ENCODE data around the gene HMG20B. TPM values are rescaled to one million over a fixed set of nuclear protein-coding genes. Genes with fewer than 3 reads are reported as not detected.
A peak's percentile ranks its signal among the peaks of the same experiment; 100 is the strongest.

Gene HMG20B
- total RNA-seq, 1 experiment from 2014 or later, result 115 TPM

DNA sequence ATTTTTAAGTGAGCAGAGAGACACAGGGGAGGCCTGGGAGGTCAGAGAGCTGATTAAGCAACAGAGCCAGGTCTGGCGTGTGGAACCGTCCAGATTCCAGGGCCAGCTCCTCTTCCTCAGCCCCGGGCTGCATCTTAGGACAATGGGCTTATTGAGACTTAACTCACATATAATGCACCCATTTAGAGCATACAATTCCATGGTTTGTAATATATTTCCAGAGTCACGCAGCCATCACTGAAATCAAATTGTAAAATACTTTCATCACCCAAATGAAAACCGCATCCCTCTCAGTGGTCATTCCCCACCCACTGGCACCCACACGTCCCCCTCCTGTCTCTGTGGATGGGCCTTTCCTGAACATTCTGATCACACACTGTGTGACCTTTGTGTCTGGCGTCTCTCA lies 2.1 kb upstream of the HMG20B start:
- Histone ChIP-seq H3K4me1 (replicated peaks; ENCODE audit: insufficient read depth) (peaks cover 6% of the 10 kb centered on the region; the same call in 1 of the 2 replicates), H3K36me3 (ENCODE audit: low read depth) (no peaks in the 10 kb centered on the region), H4K20me1 (ENCODE audit: insufficient read depth) (peaks cover 10% of the 10 kb centered on the region), H3K9me3 (ENCODE audit: insufficient read depth, low read depth) (no peaks in the 10 kb centered on the region), H3F3A (ENCODE audit: insufficient read depth, low read depth) (no peaks in the 10 kb centered on the region), H3K27me3 (ENCODE audit: insufficient read depth, low read depth) (no peaks in the 10 kb centered on the region), H3K9me2 (ENCODE audit: insufficient read depth) (no peaks in the 10 kb centered on the region), H3K4me3 (no peak overlapping the region), H2AFZ (no peak overlapping the region), H3K79me2 (ENCODE audit: low read depth) (peaks cover 6% of the 10 kb centered on the region), H3K4me2 (no peak overlapping the region), H3K27ac (no peak overlapping the region)
- intact Hi-C loops (cut with micrococcal nuclease; ENCODE audit: unreplicated experiment), result no loop called here
- no peak for DNase-seq
- TF ChIP-seq, protein P1, sequence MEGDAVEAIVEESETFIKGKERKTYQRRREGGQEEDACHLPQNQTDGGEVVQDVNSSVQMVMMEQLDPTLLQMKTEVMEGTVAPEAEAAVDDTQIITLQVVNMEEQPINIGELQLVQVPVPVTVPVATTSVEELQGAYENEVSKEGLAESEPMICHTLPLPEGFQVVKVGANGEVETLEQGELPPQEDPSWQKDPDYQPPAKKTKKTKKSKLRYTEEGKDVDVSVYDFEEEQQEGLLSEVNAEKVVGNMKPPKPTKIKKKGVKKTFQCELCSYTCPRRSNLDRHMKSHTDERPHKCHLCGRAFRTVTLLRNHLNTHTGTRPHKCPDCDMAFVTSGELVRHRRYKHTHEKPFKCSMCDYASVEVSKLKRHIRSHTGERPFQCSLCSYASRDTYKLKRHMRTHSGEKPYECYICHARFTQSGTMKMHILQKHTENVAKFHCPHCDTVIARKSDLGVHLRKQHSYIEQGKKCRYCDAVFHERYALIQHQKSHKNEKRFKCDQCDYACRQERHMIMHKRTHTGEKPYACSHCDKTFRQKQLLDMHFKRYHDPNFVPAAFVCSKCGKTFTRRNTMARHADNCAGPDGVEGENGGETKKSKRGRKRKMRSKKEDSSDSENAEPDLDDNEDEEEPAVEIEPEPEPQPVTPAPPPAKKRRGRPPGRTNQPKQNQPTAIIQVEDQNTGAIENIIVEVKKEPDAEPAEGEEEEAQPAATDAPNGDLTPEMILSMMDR (conservative IDR thresholded peaks at IDR 0.05), result no peak
- no peak for TF ChIP-seq EZH2 (IDR thresholded peaks at IDR 0.05; ENCODE audit: low read depth)
- POLR2A ChIA-PET (ENCODE audit: unreplicated experiment), result no interaction called here
- no TSS peak for BruUV-seq (replicated peaks)
- CTCF ChIA-PET, result no interaction called here

DNA sequence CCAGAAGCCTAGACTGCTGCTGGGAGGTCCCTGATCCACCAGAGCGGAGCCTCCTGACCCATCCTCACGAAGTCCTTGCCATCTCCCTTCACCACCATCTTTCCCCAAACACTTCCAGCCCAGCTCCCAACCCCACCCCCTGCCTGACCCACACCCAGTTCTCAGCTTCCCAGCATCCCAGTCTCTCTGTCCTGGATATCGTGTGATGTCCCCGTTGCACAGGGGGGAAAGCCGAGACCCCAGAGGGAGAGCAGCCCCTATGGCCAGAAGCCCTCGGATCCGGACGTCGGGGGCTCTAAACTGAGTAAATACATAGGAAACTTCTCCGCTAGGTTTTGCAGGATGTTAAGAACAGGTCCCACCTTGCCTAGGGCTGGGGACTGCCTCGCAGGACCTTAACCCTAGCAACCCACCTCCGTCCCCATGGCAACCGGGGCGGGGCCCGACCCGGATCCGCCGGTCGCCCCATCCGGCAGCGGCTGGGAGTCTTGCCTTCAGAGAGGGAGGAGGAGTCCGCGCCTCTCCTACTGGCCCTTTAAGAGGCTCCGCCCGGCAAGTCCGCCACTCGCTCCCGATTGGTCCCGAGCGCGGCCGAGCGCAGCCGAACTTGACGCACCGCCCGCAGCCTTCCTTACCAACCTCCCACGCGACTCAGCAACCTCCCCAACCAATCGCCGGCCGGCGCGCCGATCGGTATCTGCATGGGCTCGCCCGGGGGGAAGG lies 451 bp upstream of the HMG20B start:
- Histone ChIP-seq H2AFZ (no peak overlapping the region), H4K20me1 (ENCODE audit: insufficient read depth) (peaks cover 10% of the 10 kb centered on the region), H3K27me3 (ENCODE audit: insufficient read depth, low read depth) (no peaks in the 10 kb centered on the region), H3K9me3 (ENCODE audit: insufficient read depth, low read depth) (no peaks in the 10 kb centered on the region), H3K4me1 (replicated peaks; ENCODE audit: insufficient read depth) (peaks cover 6% of the 10 kb centered on the region; the same call in 1 of the 2 replicates), H3K27ac (no peak overlapping the region), H3K36me3 (ENCODE audit: low read depth) (no peaks in the 10 kb centered on the region), H3K79me2 (ENCODE audit: low read depth) (peaks cover 6% of the 10 kb centered on the region), H3K4me2 (peak overlapping the region; percentile 75), H3F3A (ENCODE audit: insufficient read depth, low read depth) (no peaks in the 10 kb centered on the region; the same call in 1 of the 2 replicates), H3K9me2 (ENCODE audit: insufficient read depth) (no peaks in the 10 kb centered on the region), H3K4me3 (peak overlapping the region; percentile 43; the same call in 1 of the 2 replicates)
- BruUV-seq (replicated peaks), result no TSS peak
- DNase-seq, result peak; percentile 93 to 97
- TF ChIP-seq, protein P1 (conservative IDR thresholded peaks at IDR 0.05), result no peak
- no peak for TF ChIP-seq EZH2 (IDR thresholded peaks at IDR 0.05; ENCODE audit: low read depth)
- ChIA-PET CTCF (no interaction called here), POLR2A (ENCODE audit: unreplicated experiment) (no interaction called here)
- intact Hi-C loops (cut with micrococcal nuclease; ENCODE audit: unreplicated experiment), result no loop called here

DNA sequence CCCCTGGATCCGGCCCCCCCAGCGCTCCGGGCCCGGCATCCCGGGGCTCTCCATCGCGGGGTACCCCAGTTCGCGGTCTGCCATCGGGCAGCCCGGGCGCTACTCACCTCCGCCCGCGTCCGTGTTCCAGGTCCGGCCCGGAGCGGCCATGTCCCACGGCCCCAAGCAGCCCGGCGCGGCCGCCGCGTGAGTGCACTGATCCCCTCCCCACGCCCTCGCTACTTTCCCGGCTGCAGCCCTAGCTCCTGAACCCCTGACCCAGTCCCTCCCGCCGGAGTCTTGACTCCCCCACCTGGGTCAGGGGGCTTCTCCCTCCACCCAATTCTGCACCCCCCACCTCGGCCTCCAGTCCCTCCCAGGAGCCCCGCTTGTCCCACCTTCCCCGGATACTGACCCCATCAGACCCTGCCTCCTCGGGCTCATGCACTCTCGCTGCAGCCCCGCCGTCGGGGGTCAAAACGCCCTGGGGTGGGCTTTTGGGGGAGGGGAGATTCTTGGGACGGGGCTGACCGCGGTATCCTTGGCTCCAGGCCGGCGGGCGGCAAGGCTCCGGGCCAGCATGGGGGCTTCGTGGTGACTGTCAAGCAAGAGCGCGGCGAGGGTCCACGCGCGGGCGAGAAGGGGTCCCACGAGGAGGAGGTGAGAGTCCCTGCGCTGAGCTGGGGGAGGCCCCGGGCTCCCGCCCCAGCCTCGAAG lies 566 bp downstream of the HMG20B start:
- Histone ChIP-seq H3K27ac (peak overlapping the region; percentile 16; the same call in 1 of the 2 replicates), H2AFZ (peak overlapping the region; percentile 71), H3K9me2 (ENCODE audit: insufficient read depth) (no peaks in the 10 kb centered on the region), H4K20me1 (ENCODE audit: insufficient read depth) (peaks cover 10% of the 10 kb centered on the region), H3K27me3 (ENCODE audit: insufficient read depth, low read depth) (no peaks in the 10 kb centered on the region), H3K9me3 (ENCODE audit: insufficient read depth, low read depth) (no peaks in the 10 kb centered on the region), H3K4me3 (peak overlapping the region; percentile 85), H3K36me3 (ENCODE audit: low read depth) (no peaks in the 10 kb centered on the region), H3K79me2 (ENCODE audit: low read depth) (peaks cover 6% of the 10 kb centered on the region), H3K4me1 (replicated peaks; ENCODE audit: insufficient read depth) (peaks cover 6% of the 10 kb centered on the region; the same call in 1 of the 2 replicates), H3K4me2 (peak overlapping the region; percentile 79), H3F3A (ENCODE audit: insufficient read depth, low read depth) (no peaks in the 10 kb centered on the region; the same call in 1 of the 2 replicates)
- ChIA-PET POLR2A (ENCODE audit: unreplicated experiment) (interaction anchor here (0.5 to 0.6 kb wide), 2 partner anchors 15 to 17 kb away, joined by 3 to 9 read pairs; no protein-coding TSS in a partner anchor), CTCF (interaction anchor here (0.5 kb wide), 1 partner anchor 415 kb away, joined by 7 read pairs; no protein-coding TSS in a partner anchor)
- intact Hi-C loops (cut with micrococcal nuclease; ENCODE audit: unreplicated experiment), result no loop called here
- DNase-seq, result no peak
- TSS peak; percentile 59 for BruUV-seq (replicated peaks)
- no peak for TF ChIP-seq EZH2 (IDR thresholded peaks at IDR 0.05; ENCODE audit: low read depth)
- TF ChIP-seq, protein P1 (conservative IDR thresholded peaks at IDR 0.05), result no peak

Measured in PC-9 (cell line).